GM21528 (cell line): ENCODE results near the gene IFNA14.
"Not testable (repeated sequence)": the region's sequence is repeated elsewhere in the genome, so short reads cannot be mapped to it uniquely, and the experiment has no call there.

ENCODE experiments used
- ATAC-seq: cut with Tn5 transposase; IDR thresholded peaks from one replicate; pipeline ENCODE4 v1.9.1; 2021; ENCODE audit warnings: mild to moderate bottlenecking, moderate library complexity; ENCODE audit not compliant: unreplicated experiment, low FRiP score

IFNA14 gene

DNA sequence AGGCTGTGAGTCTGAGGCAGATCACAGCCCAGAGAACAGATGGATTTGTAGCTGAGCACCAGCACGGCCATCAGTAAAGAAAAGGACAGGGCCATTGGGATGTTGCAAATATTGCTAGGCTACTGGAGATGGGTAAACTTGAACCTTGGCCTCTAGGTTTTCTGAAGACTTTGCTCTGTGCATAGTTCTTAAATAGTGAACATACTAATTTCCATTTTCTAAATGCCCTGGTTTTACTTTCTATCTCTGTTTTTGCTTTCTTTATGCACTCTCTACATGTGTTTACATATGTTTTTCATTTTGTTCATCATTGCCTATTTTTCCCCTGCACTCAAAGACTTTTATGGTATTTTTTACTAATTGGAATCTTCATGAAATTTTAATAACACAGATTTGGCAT is 22.6 kb downstream of the IFNA14 start, which contains the start of gene IFNA16:
Gene IFNA16 (minus strand): TSS at position 101 of the 400 bp plus-strand sequence. CDS start 6 bp downstream, at position 95.
- ATAC-seq = not testable (repeated sequence)

DNA sequence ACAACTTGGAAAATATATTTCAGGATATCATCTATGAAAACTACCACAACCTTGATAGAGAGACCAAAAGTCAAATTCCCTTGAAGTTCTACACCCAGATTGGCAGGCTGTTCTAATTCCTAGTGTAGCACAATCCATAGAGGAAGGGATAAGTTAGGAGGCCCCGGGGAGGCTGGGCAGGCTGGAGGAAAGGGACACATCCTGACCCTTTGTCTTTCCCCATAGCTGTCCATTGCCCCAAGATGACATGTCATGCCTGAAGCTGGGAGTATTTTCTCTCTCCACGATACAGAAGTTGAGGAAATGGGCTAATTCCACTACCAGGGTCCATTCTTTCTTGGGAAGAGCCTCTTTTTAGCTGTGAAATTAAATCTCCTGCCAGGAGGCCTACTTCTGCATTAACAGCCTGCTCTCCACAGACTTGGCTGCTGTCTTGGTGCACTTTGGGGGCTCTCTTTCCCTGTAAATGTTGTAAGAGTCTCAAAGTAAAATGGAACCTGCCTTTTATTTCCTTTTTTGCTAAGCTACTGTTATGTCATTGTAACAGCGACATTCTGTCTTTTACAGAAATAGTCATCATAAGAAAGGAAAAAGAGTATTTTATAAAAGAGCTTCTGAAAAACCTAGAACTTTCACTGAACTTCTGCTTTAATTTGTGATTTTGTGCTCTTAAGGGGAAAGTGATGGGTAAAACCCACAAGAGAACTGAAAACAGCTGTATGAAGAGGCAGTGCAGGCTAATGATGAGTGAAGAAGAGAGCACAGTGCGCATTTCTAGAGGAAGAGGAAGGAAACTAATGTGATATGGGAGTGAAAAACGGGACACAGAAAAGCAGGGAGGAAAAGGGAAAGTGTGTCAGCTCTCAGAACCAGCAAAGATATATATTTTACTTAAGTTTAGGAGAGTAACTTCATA is 26.1 kb downstream of the IFNA14 start:
- ATAC-seq = peak; percentile 81

DNA sequence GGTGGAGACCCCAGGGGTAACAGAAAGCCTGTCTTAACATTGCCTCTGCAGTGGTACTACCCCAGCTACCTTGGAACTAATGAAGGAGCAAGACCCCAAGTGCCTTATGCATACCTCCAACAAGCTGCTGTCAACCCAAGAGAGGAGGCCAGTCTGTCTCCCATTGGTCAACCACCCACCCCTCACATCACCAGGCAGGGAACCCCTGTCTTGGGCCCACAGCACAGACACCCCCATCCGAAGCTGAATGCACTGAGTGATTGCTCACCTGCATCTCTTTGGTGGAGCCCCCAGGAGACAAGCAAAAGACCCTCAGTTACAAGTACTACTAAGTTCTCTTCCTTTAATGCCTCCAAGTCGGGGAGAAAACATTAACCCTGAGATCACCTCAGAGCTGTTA is 27.6 kb downstream of the IFNA14 start:
- ATAC-seq = not testable (repeated sequence)

- ATAC-seq = not testable (repeated sequence)
These were observed 29.0 kb downstream of the IFNA14 start for GRCh38 chr9:21210782-21211181.

GRCh38 chr9:21210311-21210710 is 29.5 kb downstream of the IFNA14 start:
- no peak for ATAC-seq

DNA sequence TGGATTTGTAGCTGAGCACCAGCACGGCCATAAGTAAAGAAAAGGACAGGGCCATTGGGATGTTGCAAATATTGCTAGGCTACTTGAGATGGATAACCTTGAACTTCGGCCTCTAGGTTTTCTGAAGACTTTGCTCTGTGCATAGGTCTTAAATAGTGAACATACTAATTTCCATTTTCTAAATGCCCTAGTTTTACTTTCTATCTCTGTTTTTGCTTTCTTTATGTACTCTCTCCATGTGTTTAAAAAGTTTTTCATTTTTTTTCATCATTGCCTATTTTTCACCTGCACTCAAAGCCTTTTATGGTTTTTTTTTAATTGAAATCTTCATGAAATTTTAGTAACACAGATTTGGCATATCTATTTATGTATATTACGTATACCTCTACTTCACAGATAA is 32.8 kb downstream of the IFNA14 start, which contains the start of gene IFNA10:
Gene IFNA10 (minus strand): TSS at position 101 of the 400 bp plus-strand sequence. CDS start 46 bp downstream, at position 55.
- not testable (repeated sequence) for ATAC-seq

DNA sequence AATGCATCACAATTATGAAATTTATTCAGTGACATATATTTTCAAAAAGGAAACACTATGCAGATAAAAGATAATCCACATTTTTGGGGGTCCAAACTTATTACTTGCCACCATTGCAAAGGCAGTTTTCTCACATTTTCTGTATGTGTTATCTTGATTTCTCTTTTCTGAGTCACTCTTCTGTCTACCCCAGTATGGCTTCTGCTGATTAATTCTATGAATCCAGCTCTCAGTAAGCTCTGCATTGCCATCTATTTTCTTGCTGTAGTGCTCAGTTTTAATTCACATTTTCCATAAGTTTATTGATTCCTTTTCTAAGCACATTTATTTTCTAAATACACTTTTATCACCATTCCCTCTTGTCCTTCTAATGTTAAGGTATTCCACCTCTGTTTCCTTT is 34.6 kb downstream of the IFNA14 start:
- no peak for ATAC-seq

GRCh38 chr9:21202105-21202504 is 37.7 kb downstream of the IFNA14 start, which contains the start of gene IFNA7:
Gene IFNA7 (minus strand): TSS chr9:21202205. CDS start chr9:21202165, 40 bp downstream.
- not testable (repeated sequence) for ATAC-seq

DNA sequence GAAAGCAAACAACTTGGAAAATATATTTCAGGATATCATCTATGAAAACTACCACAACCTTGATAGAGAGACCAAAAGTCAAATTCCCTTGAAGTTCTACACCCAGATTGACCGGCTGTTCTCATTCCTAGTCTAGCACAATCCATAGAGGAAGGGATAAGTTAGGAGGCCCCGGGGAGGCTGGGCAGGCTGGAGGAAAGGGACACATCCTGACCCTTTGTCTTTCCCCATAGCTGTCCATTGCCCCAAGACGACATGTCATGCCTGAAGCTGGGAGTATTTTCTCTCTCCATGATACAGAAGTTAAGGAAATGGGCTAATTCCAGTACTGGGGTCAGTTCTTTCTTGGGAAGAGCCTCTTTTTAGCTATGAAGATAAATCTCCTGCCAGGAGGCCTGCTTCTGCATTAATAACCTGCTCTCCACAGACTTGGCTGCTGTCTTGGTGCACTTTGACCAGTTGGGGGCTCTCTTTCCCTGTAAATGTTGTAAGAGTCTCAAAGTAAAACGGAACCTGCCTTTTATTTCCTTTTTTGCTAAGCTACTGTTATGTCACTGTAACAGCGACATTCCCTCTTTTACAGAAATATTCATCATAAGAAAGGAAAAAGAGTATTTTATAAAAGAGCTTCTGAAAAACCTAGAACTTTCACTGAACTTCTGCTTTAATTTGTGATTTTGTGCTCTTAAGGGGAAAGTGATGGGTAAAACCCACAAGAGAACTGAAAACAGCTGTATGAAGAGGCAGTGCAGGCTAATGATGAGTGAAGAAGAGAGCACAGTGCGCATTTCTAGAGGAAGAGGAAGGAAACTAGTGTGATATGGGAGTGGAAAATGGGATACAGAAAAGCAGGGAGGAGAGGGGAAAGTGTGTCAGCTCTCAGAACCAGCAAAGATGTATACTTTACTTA is 44.7 kb downstream of the IFNA14 start:
- ATAC-seq = peak; percentile 94
